HG02759 (cell line): ENCODE data around the gene SF3A2.

Source experiments
- ATAC-seq: cut with Tn5 transposase; IDR thresholded peaks from one replicate; pipeline ENCODE4 v1.9.1; 2021; ENCODE audit warnings: mild to moderate bottlenecking, moderate library complexity; ENCODE audit not compliant: unreplicated experiment

The SF3A2 gene

GRCh38 chr19:2226051-2226839 lies 10.4 kb upstream of the SF3A2 start:
- no peak for ATAC-seq

DNA sequence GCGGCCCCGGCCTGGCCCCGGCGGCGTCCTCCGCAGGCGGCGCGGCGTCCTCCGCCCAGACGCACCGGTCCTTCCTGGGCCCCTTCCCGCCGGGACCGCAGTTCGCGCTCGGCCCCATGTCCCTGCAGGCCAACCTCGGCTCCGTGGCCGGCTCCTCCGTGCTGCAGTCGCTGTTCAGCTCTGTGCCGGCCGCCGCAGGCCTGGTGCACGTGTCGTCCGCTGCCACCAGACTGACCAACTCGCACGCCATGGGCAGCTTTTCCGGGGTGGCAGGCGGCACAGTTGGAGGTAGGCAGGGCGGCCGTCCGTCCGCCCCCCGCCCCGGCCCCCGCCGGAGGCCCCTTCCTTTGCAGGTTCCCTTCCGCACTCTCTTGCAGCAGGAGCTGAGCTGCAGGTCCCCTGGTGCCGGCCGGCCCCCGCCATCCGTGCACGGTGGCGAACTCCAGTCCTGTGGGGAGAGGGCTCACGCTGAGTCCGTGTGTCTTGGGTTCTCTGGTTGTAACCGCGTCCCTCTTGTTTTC lies 9.7 kb upstream of the SF3A2 start:
- no peak for ATAC-seq

- ATAC-seq: no peak
Observed at GRCh38 chr19:2227415-2228156, 9.0 kb upstream of the SF3A2 start.

DNA sequence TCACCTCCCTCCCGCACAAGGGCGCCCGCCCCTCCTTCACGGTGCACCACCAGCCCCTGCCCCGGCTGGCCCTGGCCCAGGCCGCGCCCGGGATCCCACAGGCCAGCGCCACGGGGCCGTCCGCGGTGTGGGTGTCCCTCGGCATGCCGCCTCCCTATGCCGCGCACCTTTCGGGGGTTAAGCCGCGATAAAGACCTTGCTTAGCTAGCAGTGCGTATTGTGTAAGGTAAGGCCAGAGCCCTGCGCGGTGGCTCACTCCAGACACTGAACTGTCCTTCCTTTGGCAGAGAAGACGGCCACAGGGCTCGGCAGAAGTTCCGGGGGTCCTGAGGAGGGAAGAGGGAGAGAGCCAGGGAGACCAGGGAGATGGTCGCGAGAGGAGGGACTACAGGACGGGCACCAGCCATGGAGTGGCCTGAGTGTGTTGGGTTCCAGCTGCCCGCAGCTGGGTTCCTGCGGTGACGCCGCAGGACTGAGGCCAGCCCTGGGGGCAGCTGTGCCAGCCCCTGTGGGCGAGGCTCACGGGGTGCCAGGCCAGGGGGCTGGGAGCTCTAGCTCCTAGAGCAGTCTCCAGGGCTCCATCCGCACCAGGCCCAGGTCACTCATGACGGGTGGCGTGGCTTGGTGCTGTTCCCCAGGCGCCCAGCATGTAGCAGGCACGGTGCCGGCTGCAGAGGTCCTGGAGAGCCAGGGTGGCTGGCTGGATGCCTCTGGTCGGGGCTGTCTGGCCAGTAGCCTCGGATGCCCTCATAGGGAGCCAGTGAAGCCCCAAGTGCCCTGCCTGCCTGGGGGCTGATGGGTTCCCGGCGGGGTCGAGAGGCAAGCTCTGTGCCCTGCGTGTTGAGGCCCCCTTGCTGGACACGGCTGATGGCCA lies 8.2 kb upstream of the SF3A2 start:
- no peak for ATAC-seq

DNA sequence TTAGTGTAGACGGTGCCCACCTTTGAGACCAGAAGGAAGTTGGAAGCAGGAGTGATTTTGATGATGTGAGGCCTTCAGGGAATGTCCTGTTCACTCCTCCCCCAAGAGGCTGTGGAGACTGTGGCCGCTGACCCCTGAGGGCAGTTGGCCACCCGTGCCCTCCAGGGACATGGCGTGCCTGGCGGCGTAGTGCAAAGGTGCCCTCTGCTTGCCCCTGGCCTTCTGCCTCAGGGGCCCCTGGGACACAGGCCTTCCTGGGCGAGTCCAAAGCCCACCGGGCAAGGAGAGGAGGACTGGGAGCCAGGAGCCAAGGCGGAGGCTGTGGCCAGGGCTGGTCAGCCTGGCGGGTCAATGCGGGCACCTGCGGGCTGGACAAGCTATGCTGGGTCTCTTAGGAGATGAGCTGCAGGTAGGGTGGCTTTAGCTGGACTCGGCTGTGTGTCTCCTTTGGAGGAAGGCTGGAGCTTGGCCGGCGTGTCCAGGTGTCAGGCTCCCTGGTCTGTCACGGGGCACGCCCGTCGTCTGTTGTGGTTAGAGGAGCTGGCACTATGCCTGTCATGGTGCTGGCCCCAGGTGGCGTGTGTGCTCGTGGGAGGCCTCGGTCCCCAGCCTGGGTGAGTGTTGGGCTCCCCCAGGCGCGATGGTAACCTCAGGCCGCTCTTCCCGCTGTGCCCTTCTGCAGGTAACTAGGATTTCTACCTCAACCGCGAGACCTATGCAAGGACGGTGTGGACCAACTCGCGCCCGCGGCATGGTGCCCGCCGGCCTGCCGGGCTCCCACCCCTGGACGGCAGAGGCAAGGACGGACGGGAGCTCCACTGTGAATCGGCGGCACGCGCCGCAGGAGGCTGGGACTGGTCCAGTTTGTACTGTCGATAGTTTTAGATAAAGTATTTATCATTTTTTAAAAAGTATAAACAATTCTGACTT lies 7.3 kb upstream of the SF3A2 start:
- no peak for ATAC-seq

DNA sequence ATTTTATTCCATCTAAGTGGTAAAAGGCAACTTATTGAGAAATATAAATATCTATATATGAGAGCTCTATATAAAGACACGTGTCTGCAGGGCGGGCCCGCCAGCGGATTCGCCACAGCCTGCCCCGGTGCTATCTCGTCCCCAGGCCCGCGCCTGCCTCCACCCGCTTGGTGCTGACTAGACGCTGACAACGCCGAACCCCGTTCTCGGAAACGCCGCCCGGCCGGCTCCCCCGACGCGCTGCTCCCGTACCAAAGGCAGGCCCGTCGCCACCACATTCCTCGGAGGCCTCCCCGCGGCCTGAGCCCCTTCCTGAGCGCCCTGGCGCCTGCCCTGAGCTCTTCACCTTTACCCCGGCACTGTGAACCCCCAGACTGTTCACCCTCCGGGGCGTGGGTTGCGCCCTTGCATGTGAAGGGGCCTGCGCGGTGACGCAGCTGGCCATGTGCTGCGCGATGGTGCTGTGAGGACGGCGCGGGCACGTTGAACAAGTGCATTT lies 6.5 kb upstream of the SF3A2 start:
- ATAC-seq: no peak

DNA sequence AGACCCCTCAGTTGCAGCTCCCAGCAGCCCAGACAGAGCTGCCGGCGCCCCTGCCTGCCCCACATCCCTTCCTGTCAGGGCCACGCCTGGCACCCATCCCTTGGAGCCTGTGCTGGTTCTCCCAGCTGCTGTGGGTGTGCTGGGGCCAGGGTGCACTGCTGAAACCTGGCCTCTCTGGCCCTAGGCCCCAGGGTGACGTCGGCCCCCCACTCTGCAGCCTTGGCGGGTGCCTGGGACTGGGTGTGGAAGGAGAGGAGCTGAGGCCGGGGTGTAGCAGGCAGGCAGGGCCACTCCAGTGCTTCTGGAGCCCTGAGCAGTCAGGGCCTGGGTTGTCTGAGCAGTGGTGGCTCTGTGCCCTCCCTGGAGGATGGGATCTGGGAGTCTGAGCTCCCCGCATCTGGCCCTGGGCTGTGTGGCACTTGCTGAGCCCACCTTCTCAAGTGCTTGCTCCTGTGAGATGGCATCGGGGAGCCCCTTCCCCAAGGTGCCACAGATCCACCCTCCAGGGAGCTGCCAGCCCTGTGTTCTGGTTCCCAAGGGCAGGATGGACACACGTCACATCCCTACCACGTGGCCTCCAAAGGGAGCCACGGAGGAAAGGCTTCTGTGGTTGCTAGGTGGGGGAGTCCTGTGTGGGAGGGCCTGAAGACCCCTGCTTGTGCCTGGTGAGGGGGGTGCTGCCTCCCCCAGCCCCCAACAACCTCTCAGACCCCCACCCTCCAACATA lies 5.7 kb upstream of the SF3A2 start:
- ATAC-seq: no peak

GRCh38 chr19:2231621-2232221 lies 4.9 kb upstream of the SF3A2 start:
- ATAC-seq: no peak

DNA sequence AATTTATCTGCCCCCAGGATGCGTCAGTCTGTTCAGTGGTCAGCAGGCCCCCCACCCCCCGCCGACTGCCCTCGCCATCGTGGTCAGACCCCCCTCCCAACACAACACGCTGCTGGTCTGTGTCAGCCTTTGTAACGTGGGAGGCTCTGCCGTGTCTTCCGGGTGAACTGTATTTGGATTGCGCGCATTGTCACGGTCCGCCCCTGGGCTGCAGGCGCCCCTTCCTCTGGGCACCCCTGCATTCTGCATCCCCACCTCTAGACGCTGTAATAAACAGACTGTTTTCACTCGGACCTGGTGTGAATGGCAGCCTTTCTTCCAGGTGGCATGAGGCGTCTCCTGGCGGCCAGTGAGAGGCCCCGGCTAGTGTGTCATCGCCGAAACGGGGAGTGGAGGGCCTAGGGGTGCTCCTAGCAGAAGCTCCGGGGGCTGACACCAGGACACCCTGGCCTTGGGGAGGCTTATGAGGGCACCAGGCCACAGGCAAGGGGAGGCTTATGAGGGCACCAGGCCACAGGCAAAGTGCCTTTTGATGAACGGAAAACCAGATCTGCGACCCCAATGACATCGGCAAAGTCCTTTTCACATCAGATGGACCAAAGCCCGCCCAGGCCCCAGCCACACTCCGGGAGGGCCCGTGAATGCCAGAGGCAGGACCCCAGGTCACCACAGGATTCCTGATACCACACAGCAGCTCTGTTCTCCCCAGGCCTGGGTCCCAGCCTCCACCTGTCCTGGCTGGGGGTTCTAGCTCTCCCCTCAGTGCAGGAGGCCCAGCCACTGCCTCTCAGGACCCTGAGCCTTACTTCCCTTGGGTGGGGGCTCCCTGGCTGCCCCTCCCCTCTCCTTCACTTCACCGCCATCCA lies 4.1 kb upstream of the SF3A2 start:
- no peak for ATAC-seq

GRCh38 chr19:2233601-2234280 lies 2.9 kb upstream of the SF3A2 start:
- ATAC-seq: no peak

DNA sequence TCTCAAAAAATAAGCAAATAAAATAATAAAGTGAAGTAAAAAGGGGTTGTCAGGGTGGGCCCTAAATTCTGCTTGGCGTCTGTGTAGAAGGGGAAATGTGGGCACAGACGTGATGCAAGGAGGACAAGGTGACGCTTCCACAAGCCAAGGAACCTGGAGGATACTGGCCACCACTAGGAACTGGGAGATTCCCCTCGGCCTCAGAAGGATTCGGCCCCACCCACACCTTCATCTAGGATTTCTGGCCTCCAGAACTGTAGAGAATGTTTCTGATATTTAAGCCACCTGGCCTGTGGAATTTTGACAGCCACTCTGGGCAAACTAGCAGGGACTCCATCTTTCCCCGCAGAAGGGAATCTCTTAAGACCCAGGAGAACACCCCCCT lies 1.6 kb upstream of the SF3A2 start:
- ATAC-seq: no peak

GRCh38 chr19:2235381-2236063 lies 1.1 kb upstream of the SF3A2 start:
- ATAC-seq: peak; percentile 3

GRCh38 chr19:2236064-2236313 lies 635 bp upstream of the SF3A2 start:
- no peak for ATAC-seq

DNA sequence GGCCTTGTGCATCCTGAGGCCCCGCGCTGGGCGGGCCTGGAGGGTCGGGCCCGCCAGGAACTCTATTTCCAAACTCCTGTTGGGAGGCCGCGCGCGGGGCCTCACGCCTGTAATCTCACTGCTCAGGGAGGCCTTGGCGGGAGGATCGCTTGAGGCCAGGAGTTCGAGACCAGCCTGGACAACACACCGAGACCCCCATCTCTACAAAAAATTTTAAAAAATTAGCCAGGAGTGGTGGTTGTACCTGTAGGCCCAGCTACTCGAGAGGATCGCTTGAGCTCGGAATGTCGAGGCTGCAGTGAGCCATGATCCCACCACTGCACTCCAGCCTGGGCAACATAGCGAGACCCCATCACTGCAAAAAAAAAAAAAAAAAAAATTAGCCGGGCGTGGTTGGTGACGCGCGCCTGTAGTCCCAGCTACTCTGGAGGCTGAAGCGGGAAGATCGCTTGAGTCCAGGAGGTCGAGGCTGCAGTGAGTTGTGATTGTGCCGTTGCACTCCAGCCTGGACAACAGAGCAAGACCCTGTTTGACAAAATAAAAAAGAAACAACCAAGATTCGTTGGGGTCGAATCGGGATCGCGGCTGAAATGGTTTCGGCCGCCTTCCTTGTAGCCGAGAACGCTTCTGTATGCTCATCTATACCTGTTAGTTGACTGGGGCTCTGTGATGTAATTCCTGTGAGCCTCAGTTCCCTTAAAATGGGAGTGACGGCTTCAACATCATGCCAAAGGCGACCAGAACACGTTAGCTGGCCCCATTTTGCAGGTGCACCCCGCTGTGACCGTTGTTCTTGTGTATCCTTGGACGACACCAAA lies 636 bp downstream of the SF3A2 start:
- ATAC-seq: no peak

DNA sequence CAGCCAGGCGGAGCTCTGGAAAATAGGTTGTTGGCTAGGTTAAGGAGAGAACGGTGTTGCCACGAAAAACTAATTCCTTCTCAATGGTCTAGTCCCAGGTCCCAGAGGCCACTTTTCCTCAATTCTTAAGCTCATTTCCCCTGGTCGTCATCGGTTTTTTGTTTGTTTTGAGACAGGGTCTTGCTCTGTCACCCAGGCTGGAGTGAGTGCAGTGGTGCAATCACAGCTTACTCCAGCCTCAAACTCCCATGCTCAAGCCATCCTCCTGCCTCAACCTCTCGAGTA lies 1.2 kb downstream of the SF3A2 start:
- no peak for ATAC-seq

DNA sequence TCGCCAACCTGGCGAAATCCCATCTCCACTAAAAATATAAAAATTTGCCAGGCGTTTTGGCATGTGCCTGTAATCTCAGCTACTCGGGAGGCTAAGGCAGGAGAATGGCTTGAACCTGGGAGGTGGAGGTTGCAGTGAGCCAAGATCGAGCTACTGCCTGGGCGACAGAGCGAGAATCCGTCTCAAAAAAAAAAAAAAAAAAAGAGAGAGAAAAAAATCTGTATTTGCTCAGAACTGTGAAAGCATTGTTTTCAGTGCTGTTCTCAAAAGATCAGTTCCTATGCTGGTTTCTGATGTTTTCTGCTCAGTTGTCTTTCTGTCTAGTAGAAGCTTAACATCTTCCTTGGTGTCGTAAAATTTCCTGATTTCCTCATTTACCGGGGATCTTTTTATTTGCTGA lies 2.5 kb downstream of the SF3A2 start:
- ATAC-seq: no peak
